ENCODE data around the gene PDE11A.

- TF ChIP-seq SIN3A (IDR thresholded peaks at IDR 0.05; ENCODE audit: borderline replicate concordance, insufficient read depth, low read length) (no peak), POLR2AphosphoS5 (IDR thresholded peaks at IDR 0.05; ENCODE audit: low read depth, low read length) (no peak)
These were observed 229.4 kb downstream of the PDE11A start for GRCh38 chr2:177843188-177843587.
